A673 (cell line): ENCODE data around the gene RUNX2. TPM values are rescaled to one million over a fixed set of nuclear protein-coding genes. Genes with fewer than 3 reads are reported as not detected.

Source experiments
- BruUV-seq: library from RNA; stranded (reverse); fragments of 400-500 nt; replicated peaks from 2 replicates; lab custom pipeline; 2021; lab: Mats Ljungman, UMichigan
- CTCF ChIA-PET: fragments of 300-600 bp; sonication (Branson Sonifier 250); formaldehyde crosslinking; loops from one replicate; lab custom pipeline; 2022; ENCODE audit warnings: antibody characterized with exemption; lab: Charles Lee
- POLR2A ChIA-PET: fragments of 300-600 bp; sonication (Branson Sonifier 250); formaldehyde crosslinking; loops from one replicate; lab custom pipeline; 2022; ENCODE audit warnings: antibody characterized with exemption; ENCODE audit not compliant: low non-redundant PET; lab: Charles Lee
- DNase-seq: peaks from one replicate; pipeline ENCODE4 v3.0.0-alpha.2; 2015; ENCODE audit warnings: low spot score
- H3K27ac ChIP-seq: fragments of 200-600 bp; sonication (generic); 2 replicates; pipeline ENCODE4 v1.5.1; 2016; ENCODE audit warnings: mixed run types, low read depth, mild to moderate bottlenecking, mixed read lengths, antibody characterized with exemption, low read length; ENCODE audit not compliant: poor library complexity, severe bottlenecking
- H3K27me3 ChIP-seq: fragments of 200-600 bp; sonication (generic); replicated peaks from 2 replicates; pipeline ENCODE4 v1.6.1; 2017; ENCODE audit warnings: mixed run types, low read depth, mild to moderate bottlenecking, mixed read lengths, antibody characterized with exemption, low read length; ENCODE audit not compliant: insufficient read depth, poor library complexity
- H3K36me3 ChIP-seq: fragments of 200-600 bp; sonication (generic); 2 replicates; pipeline ENCODE4 v1.6.1; 2016; ENCODE audit warnings: mixed run types, mild to moderate bottlenecking, mixed read lengths, antibody characterized with exemption, low read length; ENCODE audit not compliant: insufficient read depth, poor library complexity, severe bottlenecking
- H3K4me1 ChIP-seq: fragments of 200-600 bp; sonication (generic); 2 replicates; pipeline ENCODE4 v1.6.1; 2017; ENCODE audit warnings: mixed run types, mild to moderate bottlenecking, mixed read lengths, antibody characterized with exemption, low read length; ENCODE audit not compliant: insufficient read depth, poor library complexity, severe bottlenecking
- H3K4me3 ChIP-seq: fragments of 200-600 bp; sonication (generic); 2 replicates; pipeline ENCODE4 v1.5.1; 2016; ENCODE audit warnings: low read depth, mixed run types, mild to moderate bottlenecking, mixed read lengths, low read length; ENCODE audit not compliant: poor library complexity, severe bottlenecking
- H3K9me3 ChIP-seq: fragments of 200-600 bp; sonication (generic); 2 replicates; pipeline ENCODE4 v1.6.1; 2016; ENCODE audit warnings: mixed run types, low read depth, mild to moderate bottlenecking, mixed read lengths, antibody characterized with exemption, low read length; ENCODE audit not compliant: poor library complexity, severe bottlenecking
- EZH2 ChIP-seq: fragments of 200-600 bp; sonication (generic); IDR thresholded peaks from 2 replicates; pipeline ENCODE4 v1.6.1; 2017; ENCODE audit warnings: borderline replicate concordance, low read depth, mild to moderate bottlenecking, mixed read lengths, antibody characterized with exemption, low read length; ENCODE audit not compliant: poor library complexity, severe bottlenecking
- intact Hi-C: fragments of 100-400 bp; cut with micrococcal nuclease; formaldehyde crosslinking; loops from one replicate; pipeline ENCODE4 v1.10.0; 2022; ENCODE audit not compliant: unreplicated experiment
- total RNA-seq: library from RNA; stranded (reverse); gene quantifications from 2 replicates; pipeline ENCODE4 v1.2.3, GENCODE V29; 2021
- TF ChIP-seq, protein P1 (sequence below): fragments of 300-800, 200-600 bp; sonication (generic); conservative IDR thresholded peaks from 2 replicates; pipeline ENCODE4 v1.5.1; 2017; ENCODE audit warnings: low read depth, mild to moderate bottlenecking, antibody characterized with exemption, low read length, moderate library complexity, mixed read lengths

Gene RUNX2
- total RNA-seq, 1 experiment from 2014 or later = 4.9 TPM

- no peaks in the 10 kb centered on the region for H3K36me3 ChIP-seq
- no peak overlapping the region for H3K4me3 ChIP-seq
- ChIA-PET CTCF (no interaction called here), POLR2A (no interaction called here)
- intact Hi-C loops = no loop called here
- no peak overlapping the region for H3K27ac ChIP-seq
- peaks cover 5% of the 10 kb centered on the region for H3K4me1 ChIP-seq
- DNase-seq = no peak
- BruUV-seq = no TSS peak
- TF ChIP-seq, protein P1, sequence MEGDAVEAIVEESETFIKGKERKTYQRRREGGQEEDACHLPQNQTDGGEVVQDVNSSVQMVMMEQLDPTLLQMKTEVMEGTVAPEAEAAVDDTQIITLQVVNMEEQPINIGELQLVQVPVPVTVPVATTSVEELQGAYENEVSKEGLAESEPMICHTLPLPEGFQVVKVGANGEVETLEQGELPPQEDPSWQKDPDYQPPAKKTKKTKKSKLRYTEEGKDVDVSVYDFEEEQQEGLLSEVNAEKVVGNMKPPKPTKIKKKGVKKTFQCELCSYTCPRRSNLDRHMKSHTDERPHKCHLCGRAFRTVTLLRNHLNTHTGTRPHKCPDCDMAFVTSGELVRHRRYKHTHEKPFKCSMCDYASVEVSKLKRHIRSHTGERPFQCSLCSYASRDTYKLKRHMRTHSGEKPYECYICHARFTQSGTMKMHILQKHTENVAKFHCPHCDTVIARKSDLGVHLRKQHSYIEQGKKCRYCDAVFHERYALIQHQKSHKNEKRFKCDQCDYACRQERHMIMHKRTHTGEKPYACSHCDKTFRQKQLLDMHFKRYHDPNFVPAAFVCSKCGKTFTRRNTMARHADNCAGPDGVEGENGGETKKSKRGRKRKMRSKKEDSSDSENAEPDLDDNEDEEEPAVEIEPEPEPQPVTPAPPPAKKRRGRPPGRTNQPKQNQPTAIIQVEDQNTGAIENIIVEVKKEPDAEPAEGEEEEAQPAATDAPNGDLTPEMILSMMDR = no peak
- no peak for TF ChIP-seq EZH2
- no peaks in the 10 kb centered on the region for H3K9me3 ChIP-seq
- H3K27me3 ChIP-seq = no peaks in the 10 kb centered on the region
Observed at GRCh38 chr6:45533386-45533785, 205.3 kb downstream of the RUNX2 start.

DNA sequence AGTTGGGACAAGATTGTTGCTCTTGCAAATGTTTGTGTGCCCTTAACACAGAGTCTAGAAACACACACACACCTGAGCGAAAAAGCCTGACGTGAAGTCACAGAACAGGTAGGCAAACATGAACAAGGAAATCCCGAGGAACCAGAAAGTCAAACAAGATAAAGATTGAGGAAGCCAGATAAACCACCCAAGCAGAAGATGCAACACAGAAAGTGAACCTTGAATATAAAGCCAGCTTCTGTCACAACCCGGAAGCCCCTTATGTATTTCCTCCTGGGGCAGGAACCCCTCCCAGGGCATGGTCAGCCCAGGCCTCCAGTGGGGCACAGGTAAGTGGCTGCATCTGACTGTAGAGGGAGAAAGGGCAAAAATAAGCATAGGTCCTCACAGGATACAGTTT is 207.8 kb downstream of the RUNX2 start:
- Histone ChIP-seq H3K27ac (no peak overlapping the region), H3K36me3 (no peaks in the 10 kb centered on the region), H3K4me3 (no peak overlapping the region), H3K4me1 (peaks cover 11% of the 10 kb centered on the region), H3K27me3 (no peaks in the 10 kb centered on the region), H3K9me3 (no peaks in the 10 kb centered on the region)
- POLR2A ChIA-PET = no interaction called here
- intact Hi-C loops = no loop called here
- TF ChIP-seq, protein P1 = no peak
- no peak for TF ChIP-seq EZH2
- no TSS peak for BruUV-seq
- no peak for DNase-seq
- CTCF ChIA-PET = no interaction called here

- Histone ChIP-seq H3K27me3 (no peaks in the 10 kb centered on the region), H3K4me3 (no peak overlapping the region), H3K4me1 (peaks cover 11% of the 10 kb centered on the region), H3K27ac (no peak overlapping the region), H3K36me3 (no peaks in the 10 kb centered on the region), H3K9me3 (no peaks in the 10 kb centered on the region)
- no peak for DNase-seq
- TF ChIP-seq EZH2 = no peak
- BruUV-seq = no TSS peak
- POLR2A ChIA-PET = no interaction called here
- intact Hi-C loops = no loop called here
- CTCF ChIA-PET = no interaction called here
Observed at GRCh38 chr6:45537539-45537938, 209.4 kb downstream of the RUNX2 start.
